OCI-LY1 (cell line): ENCODE data around the gene MEIOB.

Experiments used
- H2AFZ ChIP-seq: fragments of 200-600 bp; sonication (generic), shearing (Covaris generic); 2 replicates; pipeline ENCODE4 v1.6.0; 2014; ENCODE audit warnings: antibody characterized with exemption, mild to moderate bottlenecking, low read length
- H3F3A ChIP-seq: fragments of 200-600 bp; sonication (generic), shearing (Covaris generic); 2 replicates; pipeline ENCODE4 v1.6.0; 2014; ENCODE audit warnings: mild to moderate bottlenecking, antibody characterized with exemption, low read length, moderate library complexity; ENCODE audit not compliant: insufficient read depth
- H3K27ac ChIP-seq: fragments of 200-600 bp; sonication (generic); 2 replicates; pipeline ENCODE4 v1.5.1; 2014; ENCODE audit warnings: low read length, mixed run types, mild to moderate bottlenecking, low read depth; ENCODE audit not compliant: poor library complexity, severe bottlenecking
- H3K27me3 ChIP-seq: fragments of 200-600 bp; sonication (generic); 2 replicates; pipeline ENCODE4 v1.6.0; 2014; ENCODE audit warnings: antibody characterized with exemption, mild to moderate bottlenecking, low read length, moderate library complexity; ENCODE audit not compliant: insufficient read depth
- H3K36me3 ChIP-seq: fragments of 200-600 bp; sonication (generic); 2 replicates; pipeline ENCODE4 v1.6.1; 2014; ENCODE audit warnings: mild to moderate bottlenecking, antibody characterized with exemption, low read length, moderate library complexity, mixed read lengths; ENCODE audit not compliant: insufficient read depth
- H3K4me1 ChIP-seq: fragments of 200-600 bp; sonication (generic); 2 replicates; pipeline ENCODE4 v1.5.1; 2014; ENCODE audit warnings: mild to moderate bottlenecking, low read length, moderate library complexity; ENCODE audit not compliant: insufficient read depth, severe bottlenecking
- H3K4me2 ChIP-seq: fragments of 200-600 bp; sonication (generic), shearing (Covaris generic); 2 replicates; pipeline ENCODE4 v1.6.1; 2014; ENCODE audit warnings: low read length
- H3K4me3 ChIP-seq: fragments of 200-600 bp; sonication (generic); 2 replicates; pipeline ENCODE4 v1.5.1; 2014; ENCODE audit warnings: low read length, low read depth, mild to moderate bottlenecking, mixed read lengths; ENCODE audit not compliant: poor library complexity, severe bottlenecking
- H3K79me2 ChIP-seq: fragments of 200-600 bp; shearing (Covaris generic); 2 replicates; pipeline ENCODE4 v1.6.1; 2016; ENCODE audit warnings: mixed run types, low read length, mixed read lengths; ENCODE audit not compliant: insufficient read depth
- H3K9ac ChIP-seq: fragments of 200-600 bp; sonication (generic), shearing (Covaris generic); 2 replicates; pipeline ENCODE4 v1.6.1; 2014; ENCODE audit warnings: mild to moderate bottlenecking, low read length, mixed read lengths
- H3K9me2 ChIP-seq: fragments of 200-600 bp; sonication (generic), shearing (Covaris generic); 2 replicates; pipeline ENCODE4 v1.6.1; 2014; ENCODE audit warnings: low read depth, mild to moderate bottlenecking, low read length, mixed read lengths
- H3K9me3 ChIP-seq: fragments of 200-600 bp; shearing (Covaris generic); 2 replicates; pipeline ENCODE4 v1.6.1; 2014; ENCODE audit warnings: low read length, mixed read lengths
- H4K20me1 ChIP-seq: fragments of 200-600 bp; sonication (generic), shearing (Covaris generic); 2 replicates; pipeline ENCODE4 v1.6.0; 2016; ENCODE audit warnings: mild to moderate bottlenecking, low read length; ENCODE audit not compliant: insufficient read depth
- EZH2 ChIP-seq: fragments of 200-600 bp; sonication (generic), shearing (Covaris generic); IDR thresholded peaks from 2 replicates; pipeline ENCODE4 v1.8.0; 2017; ENCODE audit warnings: borderline replicate concordance, mixed run types, mild to moderate bottlenecking, antibody characterized with exemption, low read length, moderate library complexity, mixed read lengths
- TF ChIP-seq, protein P1 (sequence below): fragments of 200-600 bp; sonication (generic), shearing (Covaris generic); IDR thresholded peaks from 2 replicates; pipeline ENCODE4 v1.5.1; 2017; ENCODE audit warnings: mild to moderate bottlenecking, antibody characterized with exemption, low read length, moderate library complexity, mixed read lengths

MEIOB gene

DNA sequence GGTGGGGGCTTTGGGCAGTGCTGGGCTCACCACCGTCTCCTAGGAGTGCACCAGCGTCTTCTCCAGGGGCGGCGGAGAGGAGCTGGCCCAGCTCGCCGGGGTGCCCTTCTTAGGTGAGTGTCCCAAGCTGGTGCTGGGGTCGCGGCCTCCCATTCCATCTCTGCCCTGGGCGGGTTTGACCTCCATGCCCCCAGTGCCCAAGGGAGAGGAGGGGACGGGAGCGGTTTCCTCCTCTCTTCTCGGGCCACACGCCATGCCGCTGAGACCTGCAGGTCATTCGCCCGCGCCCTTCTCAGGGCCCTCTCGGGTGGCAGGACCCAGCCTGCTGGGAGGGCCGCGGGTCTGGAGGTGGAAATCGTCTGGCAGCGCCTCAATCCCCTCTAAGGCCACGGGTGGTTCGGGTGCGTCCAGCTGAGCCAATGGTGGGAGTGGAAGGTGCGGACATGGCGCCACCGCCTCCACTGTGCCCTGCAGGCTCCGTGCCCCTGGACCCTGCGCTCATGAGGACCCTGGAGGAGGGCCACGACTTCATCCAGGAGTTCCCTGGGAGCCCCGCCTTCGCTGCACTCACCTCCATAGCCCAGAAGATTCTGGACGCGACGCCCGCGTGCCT is 83.8 kb downstream of the MEIOB start:
- H3K9me3 ChIP-seq, result no peaks in the 10 kb centered on the region
- H3K36me3 ChIP-seq, result peaks cover 42% of the 10 kb centered on the region
- H3K27me3 ChIP-seq, result no peaks in the 10 kb centered on the region
- H3K4me3 ChIP-seq, result no peak overlapping the region
- H3F3A ChIP-seq, result no peaks in the 10 kb centered on the region
- no peaks in the 10 kb centered on the region for H4K20me1 ChIP-seq
- peaks cover 6% of the 10 kb centered on the region for H3K79me2 ChIP-seq
- no peak overlapping the region for H2AFZ ChIP-seq
- no peak for TF ChIP-seq EZH2
- TF ChIP-seq, protein P1, sequence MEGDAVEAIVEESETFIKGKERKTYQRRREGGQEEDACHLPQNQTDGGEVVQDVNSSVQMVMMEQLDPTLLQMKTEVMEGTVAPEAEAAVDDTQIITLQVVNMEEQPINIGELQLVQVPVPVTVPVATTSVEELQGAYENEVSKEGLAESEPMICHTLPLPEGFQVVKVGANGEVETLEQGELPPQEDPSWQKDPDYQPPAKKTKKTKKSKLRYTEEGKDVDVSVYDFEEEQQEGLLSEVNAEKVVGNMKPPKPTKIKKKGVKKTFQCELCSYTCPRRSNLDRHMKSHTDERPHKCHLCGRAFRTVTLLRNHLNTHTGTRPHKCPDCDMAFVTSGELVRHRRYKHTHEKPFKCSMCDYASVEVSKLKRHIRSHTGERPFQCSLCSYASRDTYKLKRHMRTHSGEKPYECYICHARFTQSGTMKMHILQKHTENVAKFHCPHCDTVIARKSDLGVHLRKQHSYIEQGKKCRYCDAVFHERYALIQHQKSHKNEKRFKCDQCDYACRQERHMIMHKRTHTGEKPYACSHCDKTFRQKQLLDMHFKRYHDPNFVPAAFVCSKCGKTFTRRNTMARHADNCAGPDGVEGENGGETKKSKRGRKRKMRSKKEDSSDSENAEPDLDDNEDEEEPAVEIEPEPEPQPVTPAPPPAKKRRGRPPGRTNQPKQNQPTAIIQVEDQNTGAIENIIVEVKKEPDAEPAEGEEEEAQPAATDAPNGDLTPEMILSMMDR, result no peak
- H3K27ac ChIP-seq, result no peak overlapping the region
- H3K4me2 ChIP-seq, result no peak overlapping the region
- no peaks in the 10 kb centered on the region for H3K9me2 ChIP-seq
- H3K4me1 ChIP-seq, result peaks cover 7% of the 10 kb centered on the region
- H3K9ac ChIP-seq, result no peak overlapping the region

DNA sequence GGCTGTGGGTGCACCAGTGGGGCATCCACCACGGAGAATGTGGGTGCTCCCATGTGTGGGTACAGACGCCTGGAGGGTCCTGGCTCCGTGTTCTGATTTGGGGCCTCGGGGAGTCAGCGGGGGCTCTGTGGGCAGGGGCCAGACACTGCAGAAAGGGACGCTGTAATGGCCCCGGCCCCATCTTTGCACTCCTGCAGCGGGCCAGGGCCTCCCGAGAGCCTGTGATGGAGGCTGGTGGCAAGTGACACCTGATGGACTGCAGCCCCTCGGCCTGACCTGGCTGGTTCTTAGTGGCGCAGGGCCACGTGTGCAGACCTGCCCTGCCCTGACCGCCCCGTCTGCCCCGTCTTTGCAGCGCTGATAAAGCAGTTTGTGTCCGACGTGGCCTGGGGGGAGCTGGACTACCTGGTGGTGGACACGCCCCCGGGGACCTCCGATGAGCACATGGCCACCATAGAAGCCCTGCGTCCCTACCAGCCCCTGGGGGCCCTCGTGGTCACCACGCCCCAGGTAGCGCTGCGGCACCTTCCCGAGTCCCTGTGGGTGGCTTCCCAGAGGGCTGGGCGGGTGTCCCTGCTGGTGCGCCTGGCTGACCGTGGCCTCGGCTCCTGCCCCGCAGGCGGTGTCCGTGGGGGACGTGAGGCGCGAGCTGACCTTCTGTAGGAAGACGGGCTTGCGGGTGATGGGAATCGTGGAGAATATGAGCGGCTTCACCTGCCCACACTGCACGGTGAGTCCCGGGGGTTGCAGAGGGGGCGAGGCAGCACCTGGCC is 84.5 kb downstream of the MEIOB start:
- no peak for TF ChIP-seq EZH2
- TF ChIP-seq, protein P1, result no peak
- Histone ChIP-seq H3K27me3 (no peaks in the 10 kb centered on the region), H3K36me3 (peaks cover 42% of the 10 kb centered on the region), H3K4me2 (no peak overlapping the region), H3F3A (no peaks in the 10 kb centered on the region), H3K9me3 (no peaks in the 10 kb centered on the region), H4K20me1 (no peaks in the 10 kb centered on the region), H3K27ac (no peak overlapping the region), H2AFZ (no peak overlapping the region), H3K4me1 (peaks cover 7% of the 10 kb centered on the region), H3K4me3 (no peak overlapping the region), H3K79me2 (peaks cover 6% of the 10 kb centered on the region), H3K9me2 (no peaks in the 10 kb centered on the region), H3K9ac (no peak overlapping the region)

DNA sequence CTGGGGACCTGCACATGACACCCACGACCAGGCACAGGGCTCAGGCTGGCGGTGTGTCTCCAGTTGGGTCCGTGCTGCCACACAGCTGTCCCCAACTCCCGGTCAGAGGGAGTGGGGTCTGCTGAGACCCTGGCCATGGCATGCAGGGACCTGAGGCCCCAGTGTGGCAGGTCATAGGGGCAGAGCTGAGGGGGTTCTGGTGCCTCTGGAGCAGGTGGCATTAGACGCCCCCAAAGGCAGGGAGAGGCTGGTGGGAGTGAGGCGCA is 85.0 kb downstream of the MEIOB start:
- TF ChIP-seq EZH2, result no peak
- TF ChIP-seq, protein P1, result no peak
- H2AFZ ChIP-seq, result no peak overlapping the region
- H3K9me3 ChIP-seq, result no peaks in the 10 kb centered on the region
- H3K4me3 ChIP-seq, result no peak overlapping the region
- peaks cover 6% of the 10 kb centered on the region for H3K79me2 ChIP-seq
- peaks cover 7% of the 10 kb centered on the region for H3K4me1 ChIP-seq
- no peaks in the 10 kb centered on the region for H3K9me2 ChIP-seq
- no peak overlapping the region for H3K9ac ChIP-seq
- H3K4me2 ChIP-seq, result no peak overlapping the region
- H3K36me3 ChIP-seq, result peaks cover 42% of the 10 kb centered on the region
- H3K27me3 ChIP-seq, result no peaks in the 10 kb centered on the region
- no peak overlapping the region for H3K27ac ChIP-seq
- no peaks in the 10 kb centered on the region for H4K20me1 ChIP-seq
- H3F3A ChIP-seq, result no peaks in the 10 kb centered on the region
